Endothelial cell of umbilical vein (primary cell): ENCODE measurements around the gene LCN2.

ENCODE experiments used
- EZH2 ChIP-seq: IDR thresholded peaks from 2 replicates; pipeline ENCODE4 v1.6.1; 2012; ENCODE audit warnings: borderline replicate concordance, low read depth, mild to moderate bottlenecking, moderate library complexity, low read length, inconsistent platforms; ENCODE audit not compliant: severe bottlenecking
- MYC ChIP-seq: IDR thresholded peaks from one replicate; pipeline ENCODE4 v1.6.1; 2011; ENCODE audit warnings: mild to moderate bottlenecking, low read depth, low read length
- POLR2A ChIP-seq: IDR thresholded peaks from 2 replicates; pipeline ENCODE4 v1.6.1; 2012; ENCODE audit warnings: low read depth, mild to moderate bottlenecking, control low read depth, low read length
- TF ChIP-seq, protein P1 (sequence below), 2 donors: IDR thresholded peaks; 1 replicate in 1 of 2; 2 replicates in 1 of 2; pipeline ENCODE4 v1.5.1; 2011; ENCODE audit warnings: low read length in 2 of 2, mild to moderate bottlenecking in 2 of 2, moderate library complexity in 2 of 2, control low read depth in 1 of 2, inconsistent platforms in 1 of 2, low read depth in 1 of 2; ENCODE audit not compliant: insufficient read depth in 1 of 2; ENCODE audit errors: extremely low read depth in 1 of 2

DNA sequence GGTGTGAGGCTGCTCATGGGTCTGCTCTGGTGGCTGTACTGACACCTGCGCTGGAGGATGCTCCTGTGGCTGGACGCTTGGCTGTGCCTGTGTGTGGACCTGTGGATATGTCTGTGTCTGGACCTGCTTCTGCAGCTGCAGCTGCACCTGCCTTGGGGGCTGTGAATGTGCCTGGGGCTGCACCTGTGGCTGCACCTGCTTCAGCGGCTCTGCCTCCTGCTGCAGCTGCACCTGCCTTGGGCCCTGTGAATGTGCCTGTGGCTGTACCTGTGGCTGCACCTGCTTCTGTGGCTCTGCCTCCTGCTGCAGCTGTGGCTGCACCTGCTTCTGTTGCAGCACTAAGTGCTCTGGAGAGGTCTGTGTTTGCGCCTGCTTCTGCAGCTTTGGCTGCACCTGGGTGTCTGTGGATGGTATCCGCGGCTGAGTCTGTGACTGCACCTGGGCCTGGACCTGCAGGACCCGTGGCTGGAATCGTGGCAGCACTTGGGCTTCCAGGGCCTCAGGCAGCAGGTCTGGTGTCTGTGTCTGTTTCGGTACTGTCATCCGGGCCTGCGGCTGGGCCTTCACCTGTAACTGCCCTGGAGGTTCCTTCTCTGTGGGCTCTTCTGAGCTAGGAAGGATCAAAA lies 29.7 kb downstream of the LCN2 start:
- TF ChIP-seq, protein P1, sequence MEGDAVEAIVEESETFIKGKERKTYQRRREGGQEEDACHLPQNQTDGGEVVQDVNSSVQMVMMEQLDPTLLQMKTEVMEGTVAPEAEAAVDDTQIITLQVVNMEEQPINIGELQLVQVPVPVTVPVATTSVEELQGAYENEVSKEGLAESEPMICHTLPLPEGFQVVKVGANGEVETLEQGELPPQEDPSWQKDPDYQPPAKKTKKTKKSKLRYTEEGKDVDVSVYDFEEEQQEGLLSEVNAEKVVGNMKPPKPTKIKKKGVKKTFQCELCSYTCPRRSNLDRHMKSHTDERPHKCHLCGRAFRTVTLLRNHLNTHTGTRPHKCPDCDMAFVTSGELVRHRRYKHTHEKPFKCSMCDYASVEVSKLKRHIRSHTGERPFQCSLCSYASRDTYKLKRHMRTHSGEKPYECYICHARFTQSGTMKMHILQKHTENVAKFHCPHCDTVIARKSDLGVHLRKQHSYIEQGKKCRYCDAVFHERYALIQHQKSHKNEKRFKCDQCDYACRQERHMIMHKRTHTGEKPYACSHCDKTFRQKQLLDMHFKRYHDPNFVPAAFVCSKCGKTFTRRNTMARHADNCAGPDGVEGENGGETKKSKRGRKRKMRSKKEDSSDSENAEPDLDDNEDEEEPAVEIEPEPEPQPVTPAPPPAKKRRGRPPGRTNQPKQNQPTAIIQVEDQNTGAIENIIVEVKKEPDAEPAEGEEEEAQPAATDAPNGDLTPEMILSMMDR (IDR thresholded peaks at IDR 0.05; ENCODE audit: extremely low read depth in 1 of 2, insufficient read depth in 1 of 2, low read depth in 1 of 2, low read length in 2 of 2) = no peak
- TF ChIP-seq POLR2A (no peak), MYC (no peak), EZH2 (no peak)
